ENCODE results near the gene NOD2.

DNA sequence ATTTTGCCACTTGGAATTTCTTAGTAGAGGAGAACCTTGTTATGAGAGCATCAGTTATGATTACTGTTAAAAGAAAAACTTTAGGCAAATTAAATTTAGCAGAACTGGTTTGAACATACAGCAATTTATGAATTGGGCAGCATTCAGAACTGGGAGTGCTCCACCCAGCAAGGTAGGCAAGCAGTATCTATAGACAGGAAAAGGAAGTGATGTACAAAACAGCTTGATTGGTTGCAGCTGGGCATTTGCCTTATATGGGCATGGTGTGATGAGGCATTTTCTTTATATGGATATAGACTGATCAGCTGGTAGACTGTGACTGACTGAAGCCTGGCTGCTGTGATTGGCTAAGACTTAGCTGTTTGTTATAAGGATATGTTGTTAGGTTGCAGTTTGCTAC is 30.9 kb downstream of the NOD2 start:
- no peak for TF ChIP-seq CBFB (CRISPR knock-in tag; IDR thresholded peaks at IDR 0.05; ENCODE audit: low read depth)
- TF ChIP-seq, protein P1, sequence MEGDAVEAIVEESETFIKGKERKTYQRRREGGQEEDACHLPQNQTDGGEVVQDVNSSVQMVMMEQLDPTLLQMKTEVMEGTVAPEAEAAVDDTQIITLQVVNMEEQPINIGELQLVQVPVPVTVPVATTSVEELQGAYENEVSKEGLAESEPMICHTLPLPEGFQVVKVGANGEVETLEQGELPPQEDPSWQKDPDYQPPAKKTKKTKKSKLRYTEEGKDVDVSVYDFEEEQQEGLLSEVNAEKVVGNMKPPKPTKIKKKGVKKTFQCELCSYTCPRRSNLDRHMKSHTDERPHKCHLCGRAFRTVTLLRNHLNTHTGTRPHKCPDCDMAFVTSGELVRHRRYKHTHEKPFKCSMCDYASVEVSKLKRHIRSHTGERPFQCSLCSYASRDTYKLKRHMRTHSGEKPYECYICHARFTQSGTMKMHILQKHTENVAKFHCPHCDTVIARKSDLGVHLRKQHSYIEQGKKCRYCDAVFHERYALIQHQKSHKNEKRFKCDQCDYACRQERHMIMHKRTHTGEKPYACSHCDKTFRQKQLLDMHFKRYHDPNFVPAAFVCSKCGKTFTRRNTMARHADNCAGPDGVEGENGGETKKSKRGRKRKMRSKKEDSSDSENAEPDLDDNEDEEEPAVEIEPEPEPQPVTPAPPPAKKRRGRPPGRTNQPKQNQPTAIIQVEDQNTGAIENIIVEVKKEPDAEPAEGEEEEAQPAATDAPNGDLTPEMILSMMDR (IDR thresholded peaks at IDR 0.05), result no peak
- TF ChIP-seq, protein P2, sequence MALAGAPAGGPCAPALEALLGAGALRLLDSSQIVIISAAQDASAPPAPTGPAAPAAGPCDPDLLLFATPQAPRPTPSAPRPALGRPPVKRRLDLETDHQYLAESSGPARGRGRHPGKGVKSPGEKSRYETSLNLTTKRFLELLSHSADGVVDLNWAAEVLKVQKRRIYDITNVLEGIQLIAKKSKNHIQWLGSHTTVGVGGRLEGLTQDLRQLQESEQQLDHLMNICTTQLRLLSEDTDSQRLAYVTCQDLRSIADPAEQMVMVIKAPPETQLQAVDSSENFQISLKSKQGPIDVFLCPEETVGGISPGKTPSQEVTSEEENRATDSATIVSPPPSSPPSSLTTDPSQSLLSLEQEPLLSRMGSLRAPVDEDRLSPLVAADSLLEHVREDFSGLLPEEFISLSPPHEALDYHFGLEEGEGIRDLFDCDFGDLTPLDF (CRISPR knock-in tag; IDR thresholded peaks at IDR 0.05), result no peak
- no peak for TF ChIP-seq MYBL2 (CRISPR knock-in tag; IDR thresholded peaks at IDR 0.05)
- TF ChIP-seq NR1H2 (CRISPR knock-in tag; IDR thresholded peaks at IDR 0.05), result no peak
- TF ChIP-seq ZNF121 (CRISPR knock-in tag; IDR thresholded peaks at IDR 0.05), result no peak
- TF ChIP-seq ZNF263 (CRISPR knock-in tag; IDR thresholded peaks at IDR 0.05; ENCODE audit: low read depth), result no peak
- TF ChIP-seq, protein P3, sequence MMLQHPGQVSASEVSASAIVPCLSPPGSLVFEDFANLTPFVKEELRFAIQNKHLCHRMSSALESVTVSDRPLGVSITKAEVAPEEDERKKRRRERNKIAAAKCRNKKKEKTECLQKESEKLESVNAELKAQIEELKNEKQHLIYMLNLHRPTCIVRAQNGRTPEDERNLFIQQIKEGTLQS (CRISPR knock-in tag; conservative IDR thresholded peaks at IDR 0.05), result no peak
- TF ChIP-seq, protein P4, sequence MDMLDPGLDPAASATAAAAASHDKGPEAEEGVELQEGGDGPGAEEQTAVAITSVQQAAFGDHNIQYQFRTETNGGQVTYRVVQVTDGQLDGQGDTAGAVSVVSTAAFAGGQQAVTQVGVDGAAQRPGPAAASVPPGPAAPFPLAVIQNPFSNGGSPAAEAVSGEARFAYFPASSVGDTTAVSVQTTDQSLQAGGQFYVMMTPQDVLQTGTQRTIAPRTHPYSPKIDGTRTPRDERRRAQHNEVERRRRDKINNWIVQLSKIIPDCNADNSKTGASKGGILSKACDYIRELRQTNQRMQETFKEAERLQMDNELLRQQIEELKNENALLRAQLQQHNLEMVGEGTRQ (CRISPR knock-in tag; IDR thresholded peaks at IDR 0.05), result no peak
- no peak for TF ChIP-seq GABPB1 (CRISPR knock-in tag; IDR thresholded peaks at IDR 0.05)
- TF ChIP-seq, protein P5, sequence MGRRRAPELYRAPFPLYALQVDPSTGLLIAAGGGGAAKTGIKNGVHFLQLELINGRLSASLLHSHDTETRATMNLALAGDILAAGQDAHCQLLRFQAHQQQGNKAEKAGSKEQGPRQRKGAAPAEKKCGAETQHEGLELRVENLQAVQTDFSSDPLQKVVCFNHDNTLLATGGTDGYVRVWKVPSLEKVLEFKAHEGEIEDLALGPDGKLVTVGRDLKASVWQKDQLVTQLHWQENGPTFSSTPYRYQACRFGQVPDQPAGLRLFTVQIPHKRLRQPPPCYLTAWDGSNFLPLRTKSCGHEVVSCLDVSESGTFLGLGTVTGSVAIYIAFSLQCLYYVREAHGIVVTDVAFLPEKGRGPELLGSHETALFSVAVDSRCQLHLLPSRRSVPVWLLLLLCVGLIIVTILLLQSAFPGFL (CRISPR knock-in tag; IDR thresholded peaks at IDR 0.05; ENCODE audit: borderline replicate concordance), result no peak
- no peak for TF ChIP-seq CREB1 (CRISPR knock-in tag; IDR thresholded peaks at IDR 0.05)
- TF ChIP-seq, protein P6, sequence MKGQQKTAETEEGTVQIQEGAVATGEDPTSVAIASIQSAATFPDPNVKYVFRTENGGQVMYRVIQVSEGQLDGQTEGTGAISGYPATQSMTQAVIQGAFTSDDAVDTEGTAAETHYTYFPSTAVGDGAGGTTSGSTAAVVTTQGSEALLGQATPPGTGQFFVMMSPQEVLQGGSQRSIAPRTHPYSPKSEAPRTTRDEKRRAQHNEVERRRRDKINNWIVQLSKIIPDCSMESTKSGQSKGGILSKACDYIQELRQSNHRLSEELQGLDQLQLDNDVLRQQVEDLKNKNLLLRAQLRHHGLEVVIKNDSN (CRISPR knock-in tag; IDR thresholded peaks at IDR 0.05), result no peak
